GM10266 (cell line): ENCODE data around the gene PSME4.
"Not testable (repeated sequence)": the region's sequence is repeated elsewhere in the genome, so short reads cannot be mapped to it uniquely, and the experiment has no call there.

Experiments
- DNase-seq: peaks from one replicate; pipeline ENCODE4 v3.0.0; 2012; ENCODE audit errors: extremely low spot score
- CTCF ChIP-seq: IDR thresholded peaks from 2 replicates; pipeline ENCODE4 v1.5.1; 2012; ENCODE audit warnings: mild to moderate bottlenecking, low read depth; ENCODE audit not compliant: control insufficient read depth, insufficient read depth; ENCODE audit errors: missing control alignments

The PSME4 gene

GRCh38 chr2:53829273-53829979 is 141.4 kb downstream of the PSME4 start:
- no peak for TF ChIP-seq CTCF
- no peak for DNase-seq

- DNase-seq: no peak
Measured at GRCh38 chr2:53828331-53828730, 142.5 kb downstream of the PSME4 start.

GRCh38 chr2:53827398-53828175 is 143.2 kb downstream of the PSME4 start:
- DNase-seq: no peak
- TF ChIP-seq CTCF: no peak

More at GRCh38 chr2:53828331-53828730, 142.5 kb downstream of the PSME4 start:
- TF ChIP-seq CTCF: no peak

- no peak for TF ChIP-seq CTCF
- DNase-seq: no peak
Measured at GRCh38 chr2:53826587-53827397, 144.0 kb downstream of the PSME4 start.

GRCh38 chr2:53826030-53826410 is 144.8 kb downstream of the PSME4 start:
- DNase-seq: no peak
- TF ChIP-seq CTCF: no peak

- DNase-seq: not testable (repeated sequence)
Measured at GRCh38 chr2:53823639-53824038, 147.2 kb downstream of the PSME4 start.

More at GRCh38 chr2:53823639-53824038, 147.2 kb downstream of the PSME4 start:
- peak; percentile 30 for TF ChIP-seq CTCF
